WTC11 (cell line): ENCODE results near the gene CCL23. TPM values are rescaled to one million over a fixed set of nuclear protein-coding genes. Genes with fewer than 3 reads are reported as not detected.

ENCODE experiments used
- ATAC-seq: fragments of 200-7000 bp; cut with Tn5 transposase; 2 replicates; pipeline ENCODE4 v1.10.0; 2021; ENCODE audit warnings: mild to moderate bottlenecking, moderate library complexity
- CTCF ChIA-PET: fragments of 300-600 bp; sonication (Branson Sonifier 250); formaldehyde crosslinking; loops from one replicate; lab custom pipeline; 2021; ENCODE audit warnings: antibody characterized with exemption; lab: Charles Lee
- POLR2A ChIA-PET: fragments of 350-600 bp; sonication (Branson Sonifier 250); formaldehyde crosslinking; loops from one replicate; lab custom pipeline; 2021; ENCODE audit warnings: antibody characterized with exemption; lab: Charles Lee
- DNase-seq: peaks from one replicate; pipeline ENCODE4 v3.0.0; 2021; ENCODE audit warnings: low spot score
- H3K27ac Mint-ChIP-seq: 2 replicates; pipeline ENCODE4 v1.8.0; 2021; ENCODE audit warnings: mixed read lengths
- H3K27me3 Mint-ChIP-seq: 2 replicates; pipeline ENCODE4 v1.8.0; 2021; ENCODE audit warnings: low read depth, mild to moderate bottlenecking, moderate library complexity, mixed read lengths
- H3K36me3 Mint-ChIP-seq: 2 replicates; pipeline ENCODE4 v1.8.0; 2021; ENCODE audit warnings: mixed read lengths
- H3K4me1 Mint-ChIP-seq: 2 replicates; pipeline ENCODE4 v1.8.0; 2022; ENCODE audit warnings: mixed read lengths
- H3K4me3 Mint-ChIP-seq: 2 replicates; pipeline ENCODE4 v1.8.0; 2021; ENCODE audit warnings: mild to moderate bottlenecking, moderate library complexity, mixed read lengths
- H3K9me3 Mint-ChIP-seq: 2 replicates; pipeline ENCODE4 v1.8.0; 2021; ENCODE audit warnings: mixed read lengths
- ATF2 ChIP-seq: sonication (generic); formaldehyde crosslinking; IDR thresholded peaks from 2 replicates; pipeline ENCODE4 v1.8.1; 2022; ENCODE audit warnings: low read depth, missing genetic modification reagents, borderline replicate concordance
- FOXP1 ChIP-seq: sonication (generic); formaldehyde crosslinking; IDR thresholded peaks from 2 replicates; pipeline ENCODE4 v1.8.0; 2022; ENCODE audit warnings: missing genetic modification reagents, mild to moderate bottlenecking, moderate library complexity, borderline replicate concordance
- GRHL2 ChIP-seq: fragments of 250-450 bp; sonication (Bioruptor Pico); IDR thresholded peaks from 2 replicates; pipeline ENCODE4 v1.8.0; 2022; ENCODE audit warnings: mild to moderate bottlenecking, moderate library complexity; ENCODE audit not compliant: insufficient replicate concordance, severe bottlenecking
- IRF1 ChIP-seq: sonication (generic); formaldehyde crosslinking; IDR thresholded peaks from 2 replicates; pipeline ENCODE4 v1.8.0; 2023; ENCODE audit warnings: missing genetic modification reagents
- NFATC4 ChIP-seq: fragments of 250-450 bp; sonication (Bioruptor Pico); IDR thresholded peaks from 2 replicates; pipeline ENCODE4 v1.9.0; 2021; ENCODE audit warnings: mild to moderate bottlenecking
- NFE2L1 ChIP-seq: sonication (generic); formaldehyde crosslinking; IDR thresholded peaks from 2 replicates; pipeline ENCODE4 v1.8.1; 2023; ENCODE audit warnings: missing genetic modification reagents
- NFYB ChIP-seq: sonication (generic); formaldehyde crosslinking; conservative IDR thresholded peaks from 2 replicates; pipeline ENCODE4 v1.8.0; 2022; ENCODE audit warnings: low read depth, missing genetic modification reagents
- PRRX2 ChIP-seq: fragments of 250-450 bp; sonication (Bioruptor Pico); IDR thresholded peaks from 2 replicates; pipeline ENCODE4 v1.8.0; 2021; ENCODE audit warnings: mild to moderate bottlenecking
- SMAD3 ChIP-seq: sonication (generic); formaldehyde crosslinking; IDR thresholded peaks from 2 replicates; pipeline ENCODE4 v1.8.0; 2022; ENCODE audit warnings: missing genetic modification reagents, mild to moderate bottlenecking, borderline replicate concordance
- SP1 ChIP-seq: sonication (generic); formaldehyde crosslinking; conservative IDR thresholded peaks from 2 replicates; pipeline ENCODE4 v1.8.1; 2022; ENCODE audit warnings: missing genetic modification reagents
- TCF7 ChIP-seq: sonication (generic); formaldehyde crosslinking; IDR thresholded peaks from 2 replicates; pipeline ENCODE4 v1.8.0; 2022; ENCODE audit warnings: mild to moderate bottlenecking, low read depth, missing genetic modification reagents, moderate library complexity
- USF1 ChIP-seq: sonication (generic); formaldehyde crosslinking; IDR thresholded peaks from 2 replicates; pipeline ENCODE4 v1.8.0; 2022; ENCODE audit warnings: mild to moderate bottlenecking, missing genetic modification reagents
- ZBTB43 ChIP-seq: sonication (generic); formaldehyde crosslinking; IDR thresholded peaks from 2 replicates; pipeline ENCODE4 v1.8.1; 2023; ENCODE audit warnings: mild to moderate bottlenecking, missing genetic modification reagents
- ZMAT4 ChIP-seq: fragments of 250-450 bp; sonication (Bioruptor Pico); IDR thresholded peaks from 2 replicates; pipeline ENCODE4 v1.9.0; 2021; ENCODE audit warnings: mild to moderate bottlenecking
- ZNF138 ChIP-seq: sonication (generic); formaldehyde crosslinking; conservative IDR thresholded peaks from 2 replicates; pipeline ENCODE4 v1.8.1; 2022; ENCODE audit warnings: mild to moderate bottlenecking, moderate library complexity, missing genetic modification reagents
- ZNF396 ChIP-seq: fragments of 250-450 bp; sonication (Bioruptor Pico); IDR thresholded peaks from 2 replicates; pipeline ENCODE4 v1.8.0; 2021; ENCODE audit warnings: mild to moderate bottlenecking, moderate library complexity, borderline replicate concordance
- total RNA-seq: library from RNA; stranded (reverse); gene quantifications from 3 replicates; pipeline ENCODE4 v1.2.3, GENCODE V29; 2021
- TF ChIP-seq, protein P1 (sequence below): sonication (generic); formaldehyde crosslinking; IDR thresholded peaks from 2 replicates; pipeline ENCODE4 v1.8.1; 2022; ENCODE audit warnings: mild to moderate bottlenecking, missing genetic modification reagents, moderate library complexity, borderline replicate concordance
- TF ChIP-seq, protein P2 (sequence below): sonication (generic); formaldehyde crosslinking; conservative IDR thresholded peaks from 2 replicates; pipeline ENCODE4 v1.8.1; 2023; ENCODE audit warnings: mild to moderate bottlenecking, low read depth, missing genetic modification reagents, moderate library complexity
- TF ChIP-seq, protein P3 (sequence below): sonication (generic); formaldehyde crosslinking; IDR thresholded peaks from 2 replicates; pipeline ENCODE4 v1.8.0; 2022; ENCODE audit warnings: mild to moderate bottlenecking, missing genetic modification reagents
- TF ChIP-seq, protein P4 (sequence below): sonication (generic); formaldehyde crosslinking; IDR thresholded peaks from 2 replicates; pipeline ENCODE4 v1.8.1; 2022; ENCODE audit warnings: low read depth, mild to moderate bottlenecking, moderate library complexity, missing genetic modification reagents, borderline replicate concordance
- TF ChIP-seq, protein P5 (sequence below): sonication (generic); formaldehyde crosslinking; conservative IDR thresholded peaks from 2 replicates; pipeline ENCODE4 v1.8.1; 2022; ENCODE audit warnings: mild to moderate bottlenecking, missing genetic modification reagents
- TF ChIP-seq, protein P6 (sequence below): fragments of 250-450 bp; sonication (Bioruptor Pico); IDR thresholded peaks from 2 replicates; pipeline ENCODE4 v2.1.2; 2022; ENCODE audit warnings: mild to moderate bottlenecking, moderate library complexity

CCL23 gene
- total RNA-seq, 1 experiment from 2014 or later: not detected

DNA sequence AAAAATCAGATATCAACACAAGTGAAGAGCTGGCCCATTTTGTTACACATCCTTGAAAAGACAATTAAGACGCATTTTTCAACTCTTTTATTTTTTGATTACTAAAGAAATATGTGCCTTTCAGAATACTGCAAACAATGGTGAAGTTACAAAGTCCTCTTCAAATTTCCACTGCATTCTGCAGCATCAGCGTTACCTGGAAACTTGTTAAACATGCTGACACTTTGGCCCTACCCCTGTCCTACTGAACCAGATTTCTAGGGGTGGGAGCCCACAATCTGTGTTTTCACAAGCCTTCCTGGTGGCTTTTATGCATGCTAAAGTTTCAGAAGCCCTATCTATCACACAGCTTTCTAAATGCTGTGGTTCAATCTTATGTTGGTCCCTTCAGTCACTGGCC, 26.7 kb downstream of the CCL23 start (continued):
- TF ChIP-seq, protein P1, sequence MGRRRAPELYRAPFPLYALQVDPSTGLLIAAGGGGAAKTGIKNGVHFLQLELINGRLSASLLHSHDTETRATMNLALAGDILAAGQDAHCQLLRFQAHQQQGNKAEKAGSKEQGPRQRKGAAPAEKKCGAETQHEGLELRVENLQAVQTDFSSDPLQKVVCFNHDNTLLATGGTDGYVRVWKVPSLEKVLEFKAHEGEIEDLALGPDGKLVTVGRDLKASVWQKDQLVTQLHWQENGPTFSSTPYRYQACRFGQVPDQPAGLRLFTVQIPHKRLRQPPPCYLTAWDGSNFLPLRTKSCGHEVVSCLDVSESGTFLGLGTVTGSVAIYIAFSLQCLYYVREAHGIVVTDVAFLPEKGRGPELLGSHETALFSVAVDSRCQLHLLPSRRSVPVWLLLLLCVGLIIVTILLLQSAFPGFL (CRISPR knock-in tag): no peak
- TF ChIP-seq ZNF396: no peak
- TF ChIP-seq, protein P2, sequence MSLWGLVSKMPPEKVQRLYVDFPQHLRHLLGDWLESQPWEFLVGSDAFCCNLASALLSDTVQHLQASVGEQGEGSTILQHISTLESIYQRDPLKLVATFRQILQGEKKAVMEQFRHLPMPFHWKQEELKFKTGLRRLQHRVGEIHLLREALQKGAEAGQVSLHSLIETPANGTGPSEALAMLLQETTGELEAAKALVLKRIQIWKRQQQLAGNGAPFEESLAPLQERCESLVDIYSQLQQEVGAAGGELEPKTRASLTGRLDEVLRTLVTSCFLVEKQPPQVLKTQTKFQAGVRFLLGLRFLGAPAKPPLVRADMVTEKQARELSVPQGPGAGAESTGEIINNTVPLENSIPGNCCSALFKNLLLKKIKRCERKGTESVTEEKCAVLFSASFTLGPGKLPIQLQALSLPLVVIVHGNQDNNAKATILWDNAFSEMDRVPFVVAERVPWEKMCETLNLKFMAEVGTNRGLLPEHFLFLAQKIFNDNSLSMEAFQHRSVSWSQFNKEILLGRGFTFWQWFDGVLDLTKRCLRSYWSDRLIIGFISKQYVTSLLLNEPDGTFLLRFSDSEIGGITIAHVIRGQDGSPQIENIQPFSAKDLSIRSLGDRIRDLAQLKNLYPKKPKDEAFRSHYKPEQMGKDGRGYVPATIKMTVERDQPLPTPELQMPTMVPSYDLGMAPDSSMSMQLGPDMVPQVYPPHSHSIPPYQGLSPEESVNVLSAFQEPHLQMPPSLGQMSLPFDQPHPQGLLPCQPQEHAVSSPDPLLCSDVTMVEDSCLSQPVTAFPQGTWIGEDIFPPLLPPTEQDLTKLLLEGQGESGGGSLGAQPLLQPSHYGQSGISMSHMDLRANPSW (CRISPR knock-in tag): no peak

- Mint-ChIP-seq H3K4me1 (no peaks in the 10 kb centered on the region), H3K4me3 (no peak overlapping the region), H3K27me3 (no peaks in the 10 kb centered on the region), H3K9me3 (peaks cover 3% of the 10 kb centered on the region; the same call in 1 of the 2 replicates), H3K36me3 (no peaks in the 10 kb centered on the region), H3K27ac (no peak overlapping the region)
- no peak for ATAC-seq
- no peak for DNase-seq
- ChIA-PET POLR2A (interaction anchor here (0.6 kb wide), 1 partner anchor 162 kb away, joined by 4 read pairs; no protein-coding TSS in a partner anchor), CTCF (interaction anchor here (1.1 kb wide), 1 partner anchor 19 kb away, joined by 3 read pairs; no protein-coding TSS in a partner anchor)
- no peak for TF ChIP-seq NFYB
- no peak for TF ChIP-seq ZNF138 (CRISPR knock-in tag)
- TF ChIP-seq SP1 (CRISPR knock-in tag): no peak
- TF ChIP-seq, protein P3, sequence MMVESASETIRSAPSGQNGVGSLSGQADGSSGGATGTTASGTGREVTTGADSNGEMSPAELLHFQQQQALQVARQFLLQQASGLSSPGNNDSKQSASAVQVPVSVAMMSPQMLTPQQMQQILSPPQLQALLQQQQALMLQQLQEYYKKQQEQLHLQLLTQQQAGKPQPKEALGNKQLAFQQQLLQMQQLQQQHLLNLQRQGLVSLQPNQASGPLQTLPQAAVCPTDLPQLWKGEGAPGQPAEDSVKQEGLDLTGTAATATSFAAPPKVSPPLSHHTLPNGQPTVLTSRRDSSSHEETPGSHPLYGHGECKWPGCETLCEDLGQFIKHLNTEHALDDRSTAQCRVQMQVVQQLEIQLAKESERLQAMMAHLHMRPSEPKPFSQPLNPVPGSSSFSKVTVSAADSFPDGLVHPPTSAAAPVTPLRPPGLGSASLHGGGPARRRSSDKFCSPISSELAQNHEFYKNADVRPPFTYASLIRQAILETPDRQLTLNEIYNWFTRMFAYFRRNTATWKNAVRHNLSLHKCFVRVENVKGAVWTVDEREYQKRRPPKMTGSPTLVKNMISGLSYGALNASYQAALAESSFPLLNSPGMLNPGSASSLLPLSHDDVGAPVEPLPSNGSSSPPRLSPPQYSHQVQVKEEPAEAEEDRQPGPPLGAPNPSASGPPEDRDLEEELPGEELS (CRISPR knock-in tag): no peak
- TF ChIP-seq IRF1 (CRISPR knock-in tag): no peak
- TF ChIP-seq, protein P4, sequence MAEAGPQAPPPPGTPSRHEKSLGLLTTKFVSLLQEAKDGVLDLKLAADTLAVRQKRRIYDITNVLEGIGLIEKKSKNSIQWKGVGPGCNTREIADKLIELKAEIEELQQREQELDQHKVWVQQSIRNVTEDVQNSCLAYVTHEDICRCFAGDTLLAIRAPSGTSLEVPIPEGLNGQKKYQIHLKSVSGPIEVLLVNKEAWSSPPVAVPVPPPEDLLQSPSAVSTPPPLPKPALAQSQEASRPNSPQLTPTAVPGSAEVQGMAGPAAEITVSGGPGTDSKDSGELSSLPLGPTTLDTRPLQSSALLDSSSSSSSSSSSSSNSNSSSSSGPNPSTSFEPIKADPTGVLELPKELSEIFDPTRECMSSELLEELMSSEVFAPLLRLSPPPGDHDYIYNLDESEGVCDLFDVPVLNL: no peak
- TF ChIP-seq TCF7 (CRISPR knock-in tag): no peak
- no peak for TF ChIP-seq GRHL2
- TF ChIP-seq PRRX2: no peak
- TF ChIP-seq, protein P5, sequence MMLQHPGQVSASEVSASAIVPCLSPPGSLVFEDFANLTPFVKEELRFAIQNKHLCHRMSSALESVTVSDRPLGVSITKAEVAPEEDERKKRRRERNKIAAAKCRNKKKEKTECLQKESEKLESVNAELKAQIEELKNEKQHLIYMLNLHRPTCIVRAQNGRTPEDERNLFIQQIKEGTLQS (CRISPR knock-in tag): no peak
- no peak for TF ChIP-seq ATF2 (CRISPR knock-in tag)
- TF ChIP-seq FOXP1 (CRISPR knock-in tag): no peak
- TF ChIP-seq SMAD3 (CRISPR knock-in tag): no peak
- TF ChIP-seq ZBTB43: no peak
- TF ChIP-seq NFE2L1 (CRISPR knock-in tag): no peak
- TF ChIP-seq ZMAT4 (CRISPR knock-in tag): no peak
- no peak for TF ChIP-seq NFATC4 (CRISPR knock-in tag)
- no peak for TF ChIP-seq USF1
- TF ChIP-seq, protein P6, sequence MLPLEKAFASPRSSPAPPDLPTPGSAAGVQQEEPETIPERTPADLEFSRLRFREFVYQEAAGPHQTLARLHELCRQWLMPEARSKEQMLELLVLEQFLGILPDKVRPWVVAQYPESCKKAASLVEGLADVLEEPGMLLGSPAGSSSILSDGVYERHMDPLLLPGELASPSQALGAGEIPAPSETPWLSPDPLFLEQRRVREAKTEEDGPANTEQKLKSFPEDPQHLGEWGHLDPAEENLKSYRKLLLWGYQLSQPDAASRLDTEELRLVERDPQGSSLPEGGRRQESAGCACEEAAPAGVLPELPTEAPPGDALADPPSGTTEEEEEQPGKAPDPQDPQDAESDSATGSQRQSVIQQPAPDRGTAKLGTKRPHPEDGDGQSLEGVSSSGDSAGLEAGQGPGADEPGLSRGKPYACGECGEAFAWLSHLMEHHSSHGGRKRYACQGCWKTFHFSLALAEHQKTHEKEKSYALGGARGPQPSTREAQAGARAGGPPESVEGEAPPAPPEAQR (CRISPR knock-in tag): no peak
Measured at GRCh38 chr17:35988164-35988563, 29.6 kb downstream of the CCL23 start.
